ENCODE results near the gene GCNT4.
A peak's percentile ranks its signal among the peaks of the same experiment; 100 is the strongest.

Gene GCNT4

GRCh38 chr5:75043633-75044264 is 8.6 kb downstream of the GCNT4 start:
- no peak for TF ChIP-seq NFIC (IDR thresholded peaks at IDR 0.05)

GRCh38 chr5:75042522-75042921 is 9.8 kb downstream of the GCNT4 start:
- TF ChIP-seq FOXM1 (IDR thresholded peaks at IDR 0.05; ENCODE audit: borderline replicate concordance, low read depth) (no peak), RAD21 (IDR thresholded peaks at IDR 0.05; ENCODE audit: low read depth) (no peak), TEAD4 (IDR thresholded peaks at IDR 0.05) (no peak), TCF12 (IDR thresholded peaks at IDR 0.05; ENCODE audit: low read depth) (no peak), EP300 (IDR thresholded peaks at IDR 0.05; ENCODE audit: borderline replicate concordance) (no peak), USF1 (IDR thresholded peaks at IDR 0.05) (no peak), REST (IDR thresholded peaks at IDR 0.05; ENCODE audit: low read depth) (no peak), TAF1 (IDR thresholded peaks at IDR 0.05; ENCODE audit: low read depth) (no peak), CEBPB (IDR thresholded peaks at IDR 0.05) (no peak), NFIC (IDR thresholded peaks at IDR 0.05) (no peak), EGR1 (IDR thresholded peaks at IDR 0.05) (no peak), CREB1 (IDR thresholded peaks at IDR 0.05; ENCODE audit: low read depth) (no peak), YY1 (IDR thresholded peaks at IDR 0.05; ENCODE audit: low read depth) (no peak), MAX (IDR thresholded peaks at IDR 0.05) (no peak), ZBTB7A (IDR thresholded peaks at IDR 0.05; ENCODE audit: low read depth) (no peak)

- TF ChIP-seq FOXM1 (IDR thresholded peaks at IDR 0.05; ENCODE audit: borderline replicate concordance, low read depth), result no peak
- no peak for TF ChIP-seq RAD21 (IDR thresholded peaks at IDR 0.05; ENCODE audit: low read depth)
- no peak for TF ChIP-seq MAX (IDR thresholded peaks at IDR 0.05)
- no peak for TF ChIP-seq USF1 (IDR thresholded peaks at IDR 0.05)
- no peak for TF ChIP-seq ZBTB7A (IDR thresholded peaks at IDR 0.05; ENCODE audit: low read depth)
- TF ChIP-seq TEAD4 (IDR thresholded peaks at IDR 0.05), result no peak
- TF ChIP-seq EGR1 (IDR thresholded peaks at IDR 0.05), result no peak
- TF ChIP-seq TCF12 (IDR thresholded peaks at IDR 0.05; ENCODE audit: low read depth), result no peak
- no peak for TF ChIP-seq CREB1 (IDR thresholded peaks at IDR 0.05; ENCODE audit: low read depth)
Observed at GRCh38 chr5:75040973-75041372, 11.4 kb downstream of the GCNT4 start.

GRCh38 chr5:75037106-75037505 is 15.3 kb downstream of the GCNT4 start:
- TF ChIP-seq YY1 (IDR thresholded peaks at IDR 0.05; ENCODE audit: low read depth) (no peak; the same call in 1 of the 2 replicates), TCF12 (IDR thresholded peaks at IDR 0.05; ENCODE audit: low read depth) (peak; percentile 70), REST (IDR thresholded peaks at IDR 0.05; ENCODE audit: low read depth) (no peak), CEBPB (IDR thresholded peaks at IDR 0.05) (peak; percentile 79), CREB1 (IDR thresholded peaks at IDR 0.05; ENCODE audit: low read depth) (no peak), TAF1 (IDR thresholded peaks at IDR 0.05; ENCODE audit: low read depth) (no peak), MAX (IDR thresholded peaks at IDR 0.05) (no peak), TEAD4 (IDR thresholded peaks at IDR 0.05) (peak; percentile 61), EGR1 (IDR thresholded peaks at IDR 0.05) (peak; percentile 66; the same call in 1 of the 2 replicates), ZBTB7A (IDR thresholded peaks at IDR 0.05; ENCODE audit: low read depth) (no peak), FOXM1 (IDR thresholded peaks at IDR 0.05; ENCODE audit: borderline replicate concordance, low read depth) (no peak), NFIC (IDR thresholded peaks at IDR 0.05) (peak; percentile 57), RAD21 (IDR thresholded peaks at IDR 0.05; ENCODE audit: low read depth) (peak; percentile 28; the same call in 1 of the 2 replicates), USF1 (IDR thresholded peaks at IDR 0.05) (no peak), EP300 (IDR thresholded peaks at IDR 0.05; ENCODE audit: borderline replicate concordance) (peak; percentile 53; the same call in 1 of the 2 replicates)

GRCh38 chr5:75034137-75034739 is 18.1 kb downstream of the GCNT4 start:
- TF ChIP-seq TEAD4 (IDR thresholded peaks at IDR 0.05), result no peak
- TF ChIP-seq EGR1 (IDR thresholded peaks at IDR 0.05), result no peak
- no peak for TF ChIP-seq MAX (IDR thresholded peaks at IDR 0.05)
- TF ChIP-seq FOXM1 (IDR thresholded peaks at IDR 0.05; ENCODE audit: borderline replicate concordance, low read depth), result no peak
- no peak for TF ChIP-seq EP300 (IDR thresholded peaks at IDR 0.05; ENCODE audit: borderline replicate concordance)
- TF ChIP-seq RAD21 (IDR thresholded peaks at IDR 0.05; ENCODE audit: low read depth), result no peak
- no peak for TF ChIP-seq CREB1 (IDR thresholded peaks at IDR 0.05; ENCODE audit: low read depth)
- no peak for TF ChIP-seq REST (IDR thresholded peaks at IDR 0.05; ENCODE audit: low read depth)
- no peak for TF ChIP-seq TCF12 (IDR thresholded peaks at IDR 0.05; ENCODE audit: low read depth)
- TF ChIP-seq ZBTB7A (IDR thresholded peaks at IDR 0.05; ENCODE audit: low read depth), result no peak
- no peak for TF ChIP-seq CEBPB (IDR thresholded peaks at IDR 0.05)
- TF ChIP-seq TAF1 (IDR thresholded peaks at IDR 0.05; ENCODE audit: low read depth), result no peak
- no peak for TF ChIP-seq USF1 (IDR thresholded peaks at IDR 0.05)
- TF ChIP-seq YY1 (IDR thresholded peaks at IDR 0.05; ENCODE audit: low read depth), result no peak
- TF ChIP-seq NFIC (IDR thresholded peaks at IDR 0.05), result no peak
